HG03060 (cell line): Measurements from ENCODE around the gene GFPT2.
"Not testable (repeated sequence)": the region's sequence is repeated elsewhere in the genome, so short reads cannot be mapped to it uniquely, and the experiment has no call there.

Source experiments
- ATAC-seq: cut with Tn5 transposase; IDR thresholded peaks from one replicate; pipeline ENCODE4 v1.9.1; 2021; ENCODE audit warnings: low read depth, moderate number of reproducible peaks; ENCODE audit not compliant: unreplicated experiment

GFPT2 gene

GRCh38 chr5:180313677-180314505 lies 39.2 kb downstream of the GFPT2 start:
- no peak for ATAC-seq

GRCh38 chr5:180311216-180311615 lies 41.9 kb downstream of the GFPT2 start:
- no peak for ATAC-seq

DNA sequence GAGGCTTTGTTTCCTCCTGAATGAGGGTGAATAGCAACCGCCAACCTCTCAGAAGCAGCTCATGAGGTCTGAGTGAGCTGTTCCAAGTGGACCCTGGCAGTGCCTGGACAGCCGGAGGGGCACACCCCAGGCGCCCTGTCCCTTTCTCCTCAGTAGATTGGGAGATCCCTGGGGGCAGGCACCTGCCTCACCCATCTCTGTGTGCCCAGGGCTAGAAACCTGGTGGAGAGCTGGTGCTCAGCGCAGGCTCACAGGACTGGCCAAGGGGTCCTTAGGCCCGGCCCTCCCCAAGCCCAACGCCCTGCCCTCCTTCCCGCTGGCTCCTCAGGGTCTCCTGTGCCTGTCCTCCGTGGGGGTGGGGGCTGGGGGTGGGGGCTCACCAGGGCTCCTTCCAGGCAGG lies 46.3 kb downstream of the GFPT2 start:
- no peak for ATAC-seq

DNA sequence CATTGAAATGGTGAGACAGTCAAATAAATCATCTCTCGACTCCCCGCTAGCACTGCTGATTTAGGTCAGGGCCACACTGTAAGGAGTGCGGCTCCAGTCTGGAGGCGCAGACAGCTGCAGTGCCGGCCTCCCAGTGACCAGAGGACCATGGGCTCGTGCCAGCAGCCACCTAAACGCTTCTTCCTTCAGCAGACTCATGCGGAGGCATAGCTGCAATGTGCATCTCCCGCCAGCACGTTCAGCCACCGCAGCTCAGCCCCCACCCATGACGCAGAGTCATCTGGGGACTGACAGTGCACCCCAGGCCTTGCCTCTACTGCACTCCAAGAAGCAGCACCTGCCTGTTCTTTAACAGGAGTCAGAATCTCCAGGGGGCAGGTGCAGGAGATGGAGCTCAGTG lies 47.7 kb downstream of the GFPT2 start:
- no peak for ATAC-seq

DNA sequence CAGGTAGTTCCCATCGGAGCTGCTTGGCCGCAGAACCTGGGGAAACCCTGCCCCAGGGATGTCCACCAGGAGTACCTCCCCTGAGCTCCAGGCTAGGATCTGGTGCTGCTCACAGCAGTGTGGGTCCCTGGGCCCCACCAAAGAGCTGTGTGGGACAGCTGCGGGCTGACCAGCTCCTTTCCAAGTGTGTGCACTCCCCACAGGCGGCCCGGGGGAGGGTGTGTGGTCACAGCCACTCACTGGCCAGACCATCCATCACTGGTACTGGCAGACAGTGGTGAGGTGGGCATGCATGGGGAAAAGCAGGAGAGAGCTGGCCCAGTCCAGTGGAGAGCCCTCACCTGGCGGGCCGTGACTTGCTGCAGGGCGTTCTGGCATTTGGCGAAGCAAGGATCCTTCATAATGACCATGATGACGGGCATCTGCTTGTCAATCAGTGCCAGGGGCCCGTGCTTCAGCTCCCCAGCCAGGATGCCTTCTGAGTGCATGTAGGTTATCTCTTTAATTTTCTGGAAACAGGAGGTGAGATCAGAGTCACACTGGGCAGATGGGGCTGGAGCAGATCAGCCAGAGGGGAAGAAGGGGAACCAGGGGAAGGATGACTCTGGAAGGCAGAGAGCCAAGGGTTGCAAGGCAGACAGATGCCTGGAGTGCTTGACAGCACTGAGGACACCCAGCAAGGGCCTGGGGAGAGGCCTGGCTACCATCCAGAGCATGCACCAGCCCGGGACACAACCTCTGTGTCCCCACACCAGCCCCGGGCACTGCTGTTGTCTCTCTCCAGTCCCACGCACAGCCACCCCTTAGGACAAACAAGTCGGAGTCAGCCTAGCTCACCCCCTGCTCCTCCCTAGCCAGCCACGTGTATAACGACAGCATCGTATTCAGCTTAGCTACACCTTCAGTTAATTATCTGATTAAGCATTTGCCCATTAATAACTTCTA lies 48.4 kb downstream of the GFPT2 start:
- no peak for ATAC-seq

GRCh38 chr5:180304016-180304292 lies 49.2 kb downstream of the GFPT2 start:
- ATAC-seq: no peak

DNA sequence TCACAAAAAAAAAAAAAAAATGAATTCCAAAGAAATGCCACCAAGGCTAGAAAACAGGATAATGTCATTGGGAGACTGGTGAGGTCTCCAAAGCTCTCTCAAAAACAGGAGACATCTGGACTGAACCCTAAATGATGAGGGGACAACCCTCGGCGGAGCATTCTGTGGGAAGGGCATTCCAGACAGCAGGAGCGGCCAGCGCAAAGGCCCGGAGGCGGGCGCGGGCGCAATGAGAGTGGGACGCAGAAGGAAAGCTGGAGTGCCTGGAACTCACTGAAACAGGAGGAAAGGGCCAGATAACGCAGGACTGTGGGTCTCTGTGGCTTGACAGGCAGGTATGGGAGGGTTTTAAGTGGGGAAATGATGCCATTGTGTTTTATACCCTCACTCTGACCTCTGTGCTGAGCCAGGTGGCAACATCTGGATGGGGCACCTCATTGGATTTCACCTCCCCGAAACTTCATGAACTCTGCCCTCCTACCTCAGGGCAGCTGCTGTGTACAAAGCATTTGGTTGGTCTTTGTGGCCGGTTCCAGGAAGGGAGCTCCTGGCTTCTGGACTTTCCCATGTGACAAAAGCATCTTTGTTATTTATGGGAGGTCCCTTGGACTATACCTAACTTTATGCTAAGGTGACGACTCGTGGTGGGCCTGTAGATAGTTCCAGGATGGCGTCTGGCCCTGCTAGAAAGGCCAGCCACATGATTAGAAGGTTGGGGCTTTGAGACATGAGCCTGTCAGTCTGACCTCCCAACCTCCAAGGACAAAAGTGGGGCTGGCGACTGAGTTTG lies 49.7 kb downstream of the GFPT2 start:
- ATAC-seq: no peak

DNA sequence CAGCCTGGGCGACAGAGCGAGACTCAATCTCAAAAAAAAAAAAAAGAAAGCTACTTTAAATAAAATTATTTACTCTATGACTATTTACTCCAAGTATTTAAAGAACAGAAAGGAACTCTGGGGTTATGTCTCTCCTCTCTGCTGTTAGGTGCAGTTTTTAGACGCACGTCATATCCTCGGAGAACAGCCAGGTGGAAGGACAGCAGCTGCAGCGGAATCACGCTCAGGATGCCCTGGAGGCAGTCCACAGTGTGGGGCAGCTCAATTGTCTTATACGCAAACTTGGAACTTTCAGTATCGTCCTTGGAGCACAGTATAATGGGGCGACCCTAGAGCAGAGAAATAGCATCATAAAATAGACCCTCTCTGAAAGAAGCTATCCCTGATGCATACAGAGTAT lies 50.9 kb downstream of the GFPT2 start:
- no peak for ATAC-seq

- no peak for ATAC-seq
Observed at GRCh38 chr5:180301253-180301652, 51.9 kb downstream of the GFPT2 start.

GRCh38 chr5:180299526-180299925 lies 53.6 kb downstream of the GFPT2 start:
- ATAC-seq: no peak

GRCh38 chr5:180299014-180299413 lies 54.1 kb downstream of the GFPT2 start:
- not testable (repeated sequence) for ATAC-seq

GRCh38 chr5:180297587-180298282 lies 55.4 kb downstream of the GFPT2 start:
- ATAC-seq: no peak

DNA sequence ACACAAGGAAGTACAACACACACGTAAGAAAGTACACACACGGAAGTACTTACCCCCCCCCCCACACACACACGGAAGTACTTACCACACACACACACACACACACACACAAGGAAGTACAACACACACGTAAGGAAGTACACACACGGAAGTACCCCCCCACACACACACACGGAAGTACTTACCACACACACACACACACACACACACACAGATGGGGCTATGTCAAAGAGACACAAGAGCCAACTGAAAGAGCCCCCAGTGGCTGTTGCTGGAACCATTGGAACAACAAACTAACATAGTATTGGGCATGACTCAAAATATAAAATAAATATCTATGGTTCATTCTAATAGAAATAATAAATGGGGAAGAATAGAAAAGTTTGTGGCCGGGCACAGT lies 56.4 kb downstream of the GFPT2 start:
- no peak for ATAC-seq

GRCh38 chr5:180294913-180295555 lies 58.1 kb downstream of the GFPT2 start:
- no peak for ATAC-seq

DNA sequence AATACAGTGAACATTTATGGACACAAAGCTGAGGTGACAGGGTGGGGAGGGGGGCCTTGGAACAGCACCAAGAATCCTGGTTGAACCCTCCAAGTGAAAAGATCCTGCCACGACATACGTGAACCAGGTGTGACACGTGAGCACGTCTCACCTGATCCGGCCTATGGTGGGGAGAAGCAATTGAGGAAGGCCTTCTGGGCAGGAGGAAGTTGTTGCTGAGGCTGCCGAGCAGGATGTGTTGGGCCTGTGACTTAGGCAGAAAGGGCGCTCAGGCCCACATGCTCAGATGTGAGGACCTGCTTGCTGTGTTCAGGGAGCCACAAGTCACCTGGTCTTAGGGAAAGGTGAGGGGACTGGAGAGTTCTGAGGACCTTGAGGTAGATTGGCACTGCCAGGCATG lies 58.7 kb downstream of the GFPT2 start:
- ATAC-seq: no peak

- peak; percentile 33 for ATAC-seq
Observed at GRCh38 chr5:180291943-180292831, 60.9 kb downstream of the GFPT2 start, which contains the start of gene MAPK9. TSS of gene MAPK9 (minus strand) at chr5:180292083. CDS start at chr5:180280561, 11,522 bp downstream.

DNA sequence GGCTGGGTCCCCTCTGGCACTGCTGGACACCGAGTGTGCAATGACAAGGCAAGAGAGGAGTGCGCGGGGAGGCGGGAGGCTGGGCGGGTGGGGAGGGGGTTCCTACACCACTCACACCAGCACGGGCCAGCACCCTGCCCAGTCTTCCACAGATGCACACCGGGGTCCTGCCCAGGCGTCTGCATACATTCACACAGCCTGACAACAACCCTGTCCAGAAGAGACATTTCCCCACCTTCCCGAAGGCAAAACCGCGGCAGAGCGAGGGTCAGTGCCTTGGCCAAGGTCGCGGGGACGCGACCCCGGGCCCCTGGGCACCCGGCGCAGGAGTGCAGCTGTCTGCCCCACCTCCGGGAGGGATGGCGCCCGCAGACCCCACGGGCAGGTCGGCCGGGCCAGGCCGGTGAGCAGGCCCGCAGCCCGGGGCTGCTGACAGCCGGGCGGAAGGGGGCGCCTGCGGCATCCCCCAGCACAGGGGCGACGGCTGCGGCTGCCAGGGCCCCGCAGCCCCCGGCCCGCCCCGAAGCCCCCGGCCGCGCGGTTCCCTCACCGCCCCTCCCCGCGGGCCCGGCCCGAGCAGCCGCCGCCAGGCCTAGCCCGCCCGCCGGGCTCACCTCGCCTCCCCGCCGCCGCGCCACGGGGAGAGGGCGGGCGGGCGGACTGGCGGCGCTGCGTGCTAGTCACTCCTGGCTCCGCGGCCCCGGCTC lies 61.7 kb downstream of the GFPT2 start:
- peak; percentile 4 for ATAC-seq

DNA sequence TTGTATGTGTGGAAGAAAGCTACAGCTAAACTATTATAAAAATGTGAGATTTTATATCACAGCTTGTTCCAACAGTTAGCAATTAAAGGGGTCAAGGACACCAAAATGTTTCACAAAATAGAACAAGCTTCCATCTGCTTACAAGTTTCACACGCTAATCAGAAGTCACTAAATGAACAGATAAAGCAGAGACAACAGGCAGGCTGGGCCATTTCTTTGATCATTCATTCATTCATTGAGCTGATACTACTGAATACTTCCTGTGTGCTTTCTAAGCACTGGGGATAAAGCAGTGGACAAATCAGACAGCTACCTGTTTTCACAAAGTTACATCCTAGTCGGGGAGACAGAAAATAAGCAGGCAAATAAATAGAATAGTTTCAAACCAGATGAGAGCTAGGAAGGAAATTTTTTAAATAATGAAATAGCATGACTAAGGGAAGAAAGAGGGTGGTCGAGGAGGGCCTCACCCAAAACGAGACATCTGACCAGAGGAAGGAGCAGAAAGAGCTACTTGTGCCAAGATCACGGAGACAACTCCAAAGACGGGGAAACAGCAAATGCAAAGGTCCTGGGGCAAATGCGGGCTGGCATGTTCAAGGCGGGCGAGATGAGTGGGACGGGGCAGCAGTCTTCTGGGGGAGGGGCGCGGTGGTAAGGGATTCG lies 62.4 kb downstream of the GFPT2 start:
- ATAC-seq: no peak
